DOHH2 (cell line): ENCODE results near the gene NOXA1.

Source experiments
- CTCF ChIP-seq: fragments of 200-600 bp; sonication (generic); IDR thresholded peaks from one replicate; pipeline ENCODE4 v1.5.1; 2014; ENCODE audit warnings: antibody characterized with exemption, mild to moderate bottlenecking, low read depth, low read length; ENCODE audit not compliant: poor library complexity, severe bottlenecking
- EZH2phosphoT487 ChIP-seq: fragments of 200-600 bp; sonication (generic); IDR thresholded peaks from 2 replicates; pipeline ENCODE4 v1.6.1; 2017; ENCODE audit warnings: borderline replicate concordance, mild to moderate bottlenecking, antibody characterized with exemption, low read length, moderate library complexity, mixed read lengths

- TF ChIP-seq CTCF (no peak), EZH2phosphoT487 (no peak)
Observed at GRCh38 chr9:137456061-137456863, 33.1 kb downstream of the NOXA1 start.
